Mucosa of stomach (tissue), 1 donor: Measurements from ENCODE around the gene LONRF2.

Experiments used
- H3K27me3 ChIP-seq: one replicate; pipeline ENCODE4 v1.7.0; 2013; ENCODE audit warnings: mild to moderate bottlenecking, low read length; ENCODE audit not compliant: control insufficient read depth, insufficient read depth
- H3K36me3 ChIP-seq: one replicate; pipeline ENCODE4 v1.7.0; 2013; ENCODE audit warnings: low read length; ENCODE audit not compliant: control insufficient read depth, insufficient read depth
- H3K4me1 ChIP-seq: one replicate; pipeline ENCODE4 v1.7.0; 2013; ENCODE audit warnings: mild to moderate bottlenecking, low read length; ENCODE audit not compliant: control insufficient read depth, insufficient read depth
- H3K4me3 ChIP-seq: one replicate; pipeline ENCODE4 v1.7.0; 2013; ENCODE audit warnings: low read length
- H3K9ac ChIP-seq: one replicate; pipeline ENCODE4 v1.7.0; 2013; ENCODE audit warnings: mild to moderate bottlenecking, low read length, moderate library complexity
- H3K9me3 ChIP-seq: one replicate; pipeline ENCODE4 v1.7.0; 2013; ENCODE audit warnings: mild to moderate bottlenecking, low read length, moderate library complexity; ENCODE audit not compliant: control insufficient read depth
- donor health status: Pancreatic carcinoma.

Gene LONRF2

DNA sequence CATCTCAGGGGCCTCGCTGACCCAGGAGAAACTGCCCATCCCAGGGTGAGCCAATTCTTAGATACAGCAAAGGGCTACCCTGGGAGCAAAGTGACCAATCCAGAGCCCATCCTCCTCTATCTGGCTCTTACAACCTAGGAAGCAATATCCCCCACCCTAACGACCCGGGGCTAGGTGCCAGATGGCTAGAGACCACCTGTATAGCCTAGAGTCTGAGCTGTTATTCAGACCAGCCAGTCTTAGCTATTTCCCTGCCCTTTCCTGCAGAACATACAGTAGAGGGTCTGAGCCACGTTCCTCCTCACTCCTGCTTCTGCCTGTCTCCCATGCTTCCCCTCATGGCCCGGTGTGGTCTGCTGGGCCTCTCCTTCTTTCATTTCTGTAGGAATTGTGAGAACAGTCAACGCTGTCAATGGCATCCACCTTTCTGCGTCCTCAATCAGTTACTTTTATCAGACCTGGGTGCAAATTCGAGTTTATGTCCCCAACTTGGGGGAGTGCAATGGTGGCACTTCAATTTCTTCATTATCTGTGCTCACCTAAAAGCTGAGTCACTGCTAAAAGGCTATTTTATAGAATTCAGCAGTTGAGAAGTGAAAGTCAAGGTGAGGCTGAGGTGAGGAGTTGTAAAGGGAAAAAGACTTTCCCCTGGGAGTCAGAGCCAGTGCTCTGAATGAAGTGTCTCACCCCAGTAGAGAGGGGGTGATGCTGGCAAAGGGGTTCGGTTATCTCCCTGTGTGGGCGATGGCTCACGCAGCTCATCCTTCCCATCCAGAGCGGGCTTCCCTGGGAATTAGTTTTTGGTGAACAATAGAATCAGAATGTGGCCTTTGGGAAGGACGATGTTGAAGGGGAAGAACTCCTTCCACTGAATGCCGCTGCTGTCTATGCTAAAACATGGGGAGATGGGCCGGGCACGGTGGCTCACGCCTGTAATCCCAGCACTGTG lies 42.4 kb downstream of the LONRF2 start:
- H3K27me3 ChIP-seq: no peaks in the 10 kb centered on the region
- H3K36me3 ChIP-seq: peaks cover 4% of the 10 kb centered on the region
- no peak overlapping the region for H3K9ac ChIP-seq
- H3K4me1 ChIP-seq: no peaks in the 10 kb centered on the region
- no peaks in the 10 kb centered on the region for H3K9me3 ChIP-seq
- H3K4me3 ChIP-seq: no peak overlapping the region

DNA sequence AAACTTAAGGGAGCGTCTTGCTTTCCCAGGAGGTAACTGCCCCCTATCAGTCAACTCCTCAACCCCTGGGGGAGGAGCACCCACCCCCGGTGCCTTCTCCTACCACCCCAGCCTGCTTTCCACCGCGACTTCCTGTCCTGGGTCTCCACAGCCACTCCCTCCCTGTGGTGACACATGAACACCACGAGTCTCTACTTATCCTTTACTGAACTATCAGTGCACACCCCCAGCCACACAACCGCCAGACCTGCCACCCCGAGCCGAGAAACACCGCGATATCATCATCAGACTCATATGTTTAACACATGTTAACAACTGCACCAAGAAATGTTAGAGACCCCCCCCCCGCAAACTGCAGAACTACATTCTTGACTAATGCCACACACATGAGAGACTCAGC lies 43.3 kb downstream of the LONRF2 start:
- no peaks in the 10 kb centered on the region for H3K27me3 ChIP-seq
- H3K36me3 ChIP-seq: peaks cover 4% of the 10 kb centered on the region
- H3K9me3 ChIP-seq: no peaks in the 10 kb centered on the region
- no peaks in the 10 kb centered on the region for H3K4me1 ChIP-seq
- H3K4me3 ChIP-seq: no peak overlapping the region
- H3K9ac ChIP-seq: no peak overlapping the region

DNA sequence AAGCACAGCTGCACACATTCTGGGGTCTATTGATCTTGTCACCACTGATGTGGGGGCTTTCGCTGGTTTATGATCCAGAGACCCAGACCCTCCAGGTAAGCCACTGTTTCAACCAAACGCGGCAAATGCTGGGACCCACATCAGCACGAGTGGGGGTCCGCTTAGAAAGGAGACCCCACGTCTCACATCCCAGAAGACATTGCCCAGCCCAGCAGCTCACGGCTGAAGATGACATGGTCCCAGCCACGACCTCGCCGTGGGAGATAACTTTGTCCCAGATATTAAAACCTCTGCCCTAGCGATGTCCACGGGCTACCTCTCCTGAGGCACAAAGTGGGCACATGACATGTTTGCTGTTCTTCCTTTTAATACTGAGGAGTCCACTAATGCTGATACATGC lies 43.8 kb downstream of the LONRF2 start:
- H3K4me3 ChIP-seq: no peak overlapping the region
- no peak overlapping the region for H3K9ac ChIP-seq
- H3K4me1 ChIP-seq: no peaks in the 10 kb centered on the region
- no peaks in the 10 kb centered on the region for H3K27me3 ChIP-seq
- no peaks in the 10 kb centered on the region for H3K9me3 ChIP-seq
- peaks cover 4% of the 10 kb centered on the region for H3K36me3 ChIP-seq

DNA sequence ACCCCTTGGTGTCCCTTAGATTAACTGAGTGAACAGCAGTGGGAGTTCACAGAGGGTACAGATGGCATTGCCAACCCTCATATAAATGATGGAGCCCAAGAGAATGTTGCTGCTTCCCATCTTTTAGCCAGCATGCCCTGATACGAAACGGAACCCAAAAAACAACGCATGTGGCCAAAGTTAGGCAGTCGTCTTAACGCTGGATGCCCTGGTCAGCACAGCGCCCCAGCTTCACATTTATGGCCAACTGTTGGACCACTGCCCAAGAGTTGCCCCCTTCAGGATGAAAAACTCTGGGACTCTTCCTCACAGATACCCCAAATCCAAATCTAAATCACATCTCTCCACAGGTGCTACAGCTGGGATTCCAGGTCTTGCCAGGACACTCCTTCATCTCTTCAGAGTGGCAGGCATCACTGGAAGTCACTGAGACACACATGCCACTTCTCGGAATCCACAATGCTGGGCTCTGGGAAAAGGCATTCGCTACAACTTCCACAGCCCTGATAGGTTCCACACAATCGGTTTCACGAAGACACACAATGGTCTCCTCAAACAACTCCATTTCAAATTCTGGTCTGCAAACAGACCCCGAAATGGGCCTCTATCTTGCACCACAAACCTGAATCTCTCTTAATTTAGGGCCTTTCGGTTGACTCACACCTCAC lies 44.6 kb downstream of the LONRF2 start:
- no peaks in the 10 kb centered on the region for H3K9me3 ChIP-seq

DNA sequence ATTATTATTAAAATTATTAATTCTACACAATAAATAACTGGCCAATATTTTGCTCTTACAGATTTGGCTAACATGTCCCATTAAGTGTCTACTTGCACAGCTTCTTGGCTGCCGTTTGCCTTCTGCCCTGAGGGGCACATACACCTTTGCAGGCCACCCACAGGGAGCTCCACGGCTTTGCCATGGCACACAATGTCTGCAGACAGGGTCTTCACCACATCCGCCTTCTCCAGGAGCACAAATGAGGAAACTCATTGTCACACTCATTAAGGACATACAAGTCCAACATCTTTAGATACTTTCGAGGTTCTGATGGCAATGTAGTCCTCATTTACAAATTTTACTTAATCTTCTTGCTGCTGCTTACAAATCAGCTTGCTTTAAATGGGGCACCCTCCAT lies 45.6 kb downstream of the LONRF2 start:
- no peaks in the 10 kb centered on the region for H3K27me3 ChIP-seq
- H3K4me3 ChIP-seq: no peak overlapping the region
- no peaks in the 10 kb centered on the region for H3K9me3 ChIP-seq
- H3K9ac ChIP-seq: no peak overlapping the region
- no peaks in the 10 kb centered on the region for H3K4me1 ChIP-seq
- H3K36me3 ChIP-seq: peaks cover 4% of the 10 kb centered on the region

More for the DNA sequence above, 44.6 kb downstream of the LONRF2 start:
- Histone ChIP-seq H3K27me3 (no peaks in the 10 kb centered on the region), H3K4me3 (no peak overlapping the region), H3K36me3 (peaks cover 4% of the 10 kb centered on the region), H3K4me1 (no peaks in the 10 kb centered on the region), H3K9ac (no peak overlapping the region)

DNA sequence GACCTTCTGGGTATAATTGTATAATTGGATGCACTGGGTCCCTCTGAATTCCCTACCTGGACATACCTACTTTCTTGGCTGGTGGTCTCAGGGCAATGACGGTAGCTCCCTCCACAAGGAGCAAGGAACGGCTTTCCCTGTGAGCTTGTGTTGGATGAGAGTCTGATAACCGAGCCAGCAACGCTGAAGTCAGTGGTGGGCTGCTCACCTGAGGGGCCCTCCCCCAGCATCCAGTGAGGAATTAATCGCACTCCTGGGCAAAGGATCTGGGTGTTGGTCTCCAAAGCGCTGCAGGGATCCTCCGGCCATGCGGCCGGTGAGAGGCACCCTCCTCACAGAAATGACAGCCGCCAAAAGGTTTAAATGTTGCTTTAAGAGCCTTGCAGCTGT lies 47.1 kb downstream of the LONRF2 start:
- Histone ChIP-seq H3K36me3 (peaks cover 4% of the 10 kb centered on the region), H3K9me3 (no peaks in the 10 kb centered on the region), H3K27me3 (no peaks in the 10 kb centered on the region), H3K4me3 (no peak overlapping the region), H3K4me1 (no peaks in the 10 kb centered on the region), H3K9ac (no peak overlapping the region)

DNA sequence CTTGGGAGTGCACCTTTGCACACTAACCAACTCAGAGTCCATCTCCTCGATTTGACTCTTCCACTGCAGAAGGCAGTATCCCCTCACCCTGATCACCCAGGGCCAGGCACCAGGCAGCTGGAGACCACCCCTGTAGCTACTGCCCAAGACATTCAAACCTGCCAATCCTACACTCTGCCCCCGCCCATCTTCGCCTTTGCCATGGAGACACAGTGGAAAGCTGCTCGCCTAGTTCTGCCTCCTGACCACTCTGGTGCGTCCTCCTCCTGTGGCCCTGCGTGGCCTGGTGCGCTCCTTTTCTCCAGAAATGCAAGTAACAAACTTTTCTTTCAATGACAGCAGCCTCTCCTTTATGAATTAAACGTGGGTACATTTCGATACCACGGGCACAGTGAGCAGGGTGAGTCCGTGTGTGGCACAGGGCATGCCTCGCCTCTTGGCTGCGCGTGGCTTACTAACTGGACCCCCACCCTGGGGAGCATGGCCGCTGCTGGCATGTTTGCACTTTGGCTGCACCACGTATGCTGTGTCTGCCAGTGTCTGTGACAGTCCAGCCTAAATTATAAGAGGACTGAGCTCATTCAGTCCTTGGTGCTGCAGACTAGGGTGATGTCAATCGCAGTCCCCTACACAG lies 47.6 kb downstream of the LONRF2 start:
- no peaks in the 10 kb centered on the region for H3K9me3 ChIP-seq
- H3K36me3 ChIP-seq: no peaks in the 10 kb centered on the region
- H3K9ac ChIP-seq: no peak overlapping the region
- no peaks in the 10 kb centered on the region for H3K27me3 ChIP-seq
- no peaks in the 10 kb centered on the region for H3K4me1 ChIP-seq
- H3K4me3 ChIP-seq: no peak overlapping the region

DNA sequence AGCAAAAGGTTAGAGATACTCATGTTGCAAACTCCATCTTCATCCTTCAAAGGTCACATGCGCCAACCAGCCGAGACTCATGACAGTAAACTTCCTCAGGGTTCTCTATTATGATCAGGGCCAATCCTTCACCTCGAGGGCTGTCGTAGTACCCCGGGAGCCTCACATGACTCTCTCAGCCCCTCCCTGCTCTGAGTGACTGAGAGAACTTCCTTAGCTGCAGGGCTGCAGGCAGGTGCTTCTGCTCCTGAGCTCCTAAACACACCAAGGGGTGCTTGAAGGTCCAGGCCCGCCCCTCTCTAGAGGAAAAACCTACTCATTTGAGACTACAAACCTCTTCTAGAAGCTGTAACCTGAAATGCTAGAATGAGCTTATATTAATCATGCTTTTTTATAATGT lies 48.2 kb downstream of the LONRF2 start:
- Histone ChIP-seq H3K9me3 (no peaks in the 10 kb centered on the region), H3K27me3 (no peaks in the 10 kb centered on the region), H3K4me1 (no peaks in the 10 kb centered on the region), H3K4me3 (no peak overlapping the region), H3K9ac (no peak overlapping the region), H3K36me3 (no peaks in the 10 kb centered on the region)

DNA sequence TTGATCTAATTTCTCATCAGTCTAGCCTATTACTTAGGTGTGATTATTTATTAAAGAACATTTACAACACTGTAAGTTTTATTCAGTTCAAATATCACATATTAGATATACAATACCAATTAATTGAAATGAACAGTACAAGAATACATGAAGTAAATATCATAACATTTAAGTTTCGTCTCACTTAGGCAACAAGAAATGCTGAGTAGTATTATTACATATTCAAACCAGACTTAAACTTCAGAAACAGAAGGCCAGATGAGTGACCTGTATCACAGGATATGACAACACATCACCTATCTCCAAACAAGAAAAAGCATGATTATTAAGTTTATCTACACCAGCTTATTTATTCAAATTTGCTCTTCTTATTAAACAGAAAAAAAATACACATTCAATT lies 48.9 kb downstream of the LONRF2 start:
- H3K4me1 ChIP-seq: no peaks in the 10 kb centered on the region
- H3K4me3 ChIP-seq: no peak overlapping the region
- no peaks in the 10 kb centered on the region for H3K9me3 ChIP-seq
- no peaks in the 10 kb centered on the region for H3K36me3 ChIP-seq
- no peaks in the 10 kb centered on the region for H3K27me3 ChIP-seq
- no peak overlapping the region for H3K9ac ChIP-seq

DNA sequence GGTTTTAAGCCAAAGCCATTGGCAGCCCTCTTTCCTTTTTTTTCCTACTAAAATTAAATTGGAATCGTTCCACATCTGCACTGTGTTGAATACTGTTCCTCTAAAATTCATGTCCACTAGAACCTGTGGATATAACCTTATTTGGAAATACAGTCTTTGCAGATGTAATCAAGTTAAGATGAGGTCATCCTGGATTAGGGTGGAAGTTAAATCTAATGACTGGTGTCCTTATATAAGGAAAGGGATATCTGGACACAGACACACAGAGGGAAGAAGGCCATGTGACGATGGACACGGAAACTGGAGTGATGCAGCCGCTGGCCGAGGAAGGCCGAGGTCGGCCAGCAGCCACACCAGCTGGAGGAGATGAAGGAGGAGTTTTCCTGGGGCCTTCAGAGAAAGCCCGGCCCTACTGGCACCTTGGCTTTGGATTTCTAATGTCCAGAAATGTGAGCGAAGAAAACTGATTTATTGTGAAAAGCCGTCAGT lies 49.4 kb downstream of the LONRF2 start:
- Histone ChIP-seq H3K4me1 (no peaks in the 10 kb centered on the region), H3K4me3 (no peak overlapping the region), H3K9me3 (no peaks in the 10 kb centered on the region), H3K36me3 (no peaks in the 10 kb centered on the region), H3K9ac (no peak overlapping the region), H3K27me3 (no peaks in the 10 kb centered on the region)

DNA sequence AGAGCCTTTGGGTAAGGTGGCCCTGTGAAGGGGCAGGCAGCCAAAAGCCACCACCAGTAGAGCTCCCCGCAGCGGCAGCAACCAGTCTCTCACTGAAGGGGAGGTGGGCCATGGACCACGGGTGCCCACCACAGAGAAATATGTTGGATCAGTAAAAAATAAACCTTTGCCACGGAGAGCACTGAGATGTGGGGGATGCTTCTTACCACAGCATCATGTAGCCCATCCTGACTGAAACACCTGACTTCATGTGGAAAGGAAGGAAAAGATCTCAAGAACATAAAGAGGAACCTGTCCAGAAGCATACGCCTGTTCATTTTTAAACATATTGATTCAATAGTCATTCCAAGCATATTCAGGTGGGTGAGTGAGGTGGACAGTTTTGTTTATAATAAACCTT lies 51.1 kb downstream of the LONRF2 start:
- Histone ChIP-seq H3K9ac (no peak overlapping the region), H3K27me3 (no peaks in the 10 kb centered on the region), H3K36me3 (no peaks in the 10 kb centered on the region), H3K4me1 (no peaks in the 10 kb centered on the region), H3K9me3 (no peaks in the 10 kb centered on the region), H3K4me3 (no peak overlapping the region)
